IPS-18c (cell line): ENCODE results near the gene ZIC1.

Experiments
- H3K4me3 ChIP-seq: 2 replicates; pipeline ENCODE4 v1.7.0; 2013; ENCODE audit warnings: low read depth, mild to moderate bottlenecking, low read length, moderate library complexity; ENCODE audit not compliant: insufficient read depth
- H3K9me3 ChIP-seq: one replicate; pipeline ENCODE4 v1.6.1; 2013; ENCODE audit warnings: mild to moderate bottlenecking, low read length, moderate library complexity; ENCODE audit not compliant: control insufficient read depth, insufficient read depth

The ZIC1 gene

GRCh38 chr3:147423798-147424580 lies 14.8 kb downstream of the ZIC1 start:
- Histone ChIP-seq H3K4me3 (peak overlapping the region; percentile 26; the same call in 1 of the 2 replicates), H3K9me3 (peaks cover 2% of the 10 kb centered on the region)

GRCh38 chr3:147424581-147425387 lies 15.6 kb downstream of the ZIC1 start:
- H3K9me3 ChIP-seq: peaks cover 2% of the 10 kb centered on the region
- H3K4me3 ChIP-seq: peak overlapping the region; percentile 26

- Histone ChIP-seq H3K9me3 (peaks cover 2% of the 10 kb centered on the region), H3K4me3 (no peak overlapping the region)
These were observed 16.3 kb downstream of the ZIC1 start for GRCh38 chr3:147425388-147425850.

GRCh38 chr3:147426931-147427330 lies 17.8 kb downstream of the ZIC1 start:
- Histone ChIP-seq H3K4me3 (no peak overlapping the region), H3K9me3 (no peaks in the 10 kb centered on the region)

GRCh38 chr3:147427746-147428145 lies 18.6 kb downstream of the ZIC1 start:
- H3K9me3 ChIP-seq: no peaks in the 10 kb centered on the region
- H3K4me3 ChIP-seq: no peak overlapping the region

GRCh38 chr3:147428326-147428725 lies 19.2 kb downstream of the ZIC1 start:
- no peaks in the 10 kb centered on the region for H3K9me3 ChIP-seq
- H3K4me3 ChIP-seq: no peak overlapping the region

GRCh38 chr3:147428754-147429153 lies 19.6 kb downstream of the ZIC1 start:
- Histone ChIP-seq H3K4me3 (no peak overlapping the region), H3K9me3 (no peaks in the 10 kb centered on the region)

- H3K9me3 ChIP-seq: no peaks in the 10 kb centered on the region
- H3K4me3 ChIP-seq: no peak overlapping the region
These were observed 22.6 kb downstream of the ZIC1 start for GRCh38 chr3:147431751-147432150.

- Histone ChIP-seq H3K9me3 (no peaks in the 10 kb centered on the region), H3K4me3 (no peak overlapping the region)
These were observed 38.1 kb downstream of the ZIC1 start for GRCh38 chr3:147447224-147447623.

GRCh38 chr3:147449669-147450068 lies 40.5 kb downstream of the ZIC1 start:
- no peak overlapping the region for H3K4me3 ChIP-seq
- no peaks in the 10 kb centered on the region for H3K9me3 ChIP-seq

- H3K4me3 ChIP-seq: no peak overlapping the region
- no peaks in the 10 kb centered on the region for H3K9me3 ChIP-seq
These were observed 50.0 kb downstream of the ZIC1 start for GRCh38 chr3:147458995-147459704.

- no peak overlapping the region for H3K4me3 ChIP-seq
- no peaks in the 10 kb centered on the region for H3K9me3 ChIP-seq
These were observed 53.7 kb downstream of the ZIC1 start for GRCh38 chr3:147462856-147463255.
